ENCODE measurements around the gene AR.
A peak's percentile ranks its signal among the peaks of the same experiment; 100 is the strongest.

Gene AR

DNA sequence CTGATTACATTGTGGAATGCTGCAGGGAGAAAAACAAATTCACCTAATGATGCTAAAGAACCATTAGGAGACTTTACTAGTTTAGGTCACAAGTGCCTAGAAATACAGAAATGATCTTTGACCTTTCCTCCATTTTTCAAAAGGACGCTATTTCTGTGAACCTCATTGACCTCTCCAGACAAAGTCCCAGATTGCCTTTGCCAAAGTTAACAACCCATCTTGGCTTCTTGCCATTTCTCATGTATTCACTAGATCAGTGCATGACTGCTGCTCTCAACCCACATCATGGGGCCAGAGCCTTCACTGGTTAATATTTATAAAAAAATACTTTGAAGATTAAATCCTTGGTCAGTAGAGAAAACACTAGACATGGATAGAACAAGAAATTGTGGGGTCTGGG is 19.9 kb upstream of the AR start:
- H3K4me3 ChIP-seq (ENCODE audit: low read depth, low read length): no peak overlapping the region
- no peak for DNase-seq (ENCODE audit: low read depth, low spot score)
- TF ChIP-seq, protein P1, sequence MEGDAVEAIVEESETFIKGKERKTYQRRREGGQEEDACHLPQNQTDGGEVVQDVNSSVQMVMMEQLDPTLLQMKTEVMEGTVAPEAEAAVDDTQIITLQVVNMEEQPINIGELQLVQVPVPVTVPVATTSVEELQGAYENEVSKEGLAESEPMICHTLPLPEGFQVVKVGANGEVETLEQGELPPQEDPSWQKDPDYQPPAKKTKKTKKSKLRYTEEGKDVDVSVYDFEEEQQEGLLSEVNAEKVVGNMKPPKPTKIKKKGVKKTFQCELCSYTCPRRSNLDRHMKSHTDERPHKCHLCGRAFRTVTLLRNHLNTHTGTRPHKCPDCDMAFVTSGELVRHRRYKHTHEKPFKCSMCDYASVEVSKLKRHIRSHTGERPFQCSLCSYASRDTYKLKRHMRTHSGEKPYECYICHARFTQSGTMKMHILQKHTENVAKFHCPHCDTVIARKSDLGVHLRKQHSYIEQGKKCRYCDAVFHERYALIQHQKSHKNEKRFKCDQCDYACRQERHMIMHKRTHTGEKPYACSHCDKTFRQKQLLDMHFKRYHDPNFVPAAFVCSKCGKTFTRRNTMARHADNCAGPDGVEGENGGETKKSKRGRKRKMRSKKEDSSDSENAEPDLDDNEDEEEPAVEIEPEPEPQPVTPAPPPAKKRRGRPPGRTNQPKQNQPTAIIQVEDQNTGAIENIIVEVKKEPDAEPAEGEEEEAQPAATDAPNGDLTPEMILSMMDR (IDR thresholded peaks at IDR 0.05; ENCODE audit: low read depth, low read length): no peak
- in situ Hi-C loops (cut with HindIII; ENCODE audit: low sequenced_read_pairs): no loop called here

DNA sequence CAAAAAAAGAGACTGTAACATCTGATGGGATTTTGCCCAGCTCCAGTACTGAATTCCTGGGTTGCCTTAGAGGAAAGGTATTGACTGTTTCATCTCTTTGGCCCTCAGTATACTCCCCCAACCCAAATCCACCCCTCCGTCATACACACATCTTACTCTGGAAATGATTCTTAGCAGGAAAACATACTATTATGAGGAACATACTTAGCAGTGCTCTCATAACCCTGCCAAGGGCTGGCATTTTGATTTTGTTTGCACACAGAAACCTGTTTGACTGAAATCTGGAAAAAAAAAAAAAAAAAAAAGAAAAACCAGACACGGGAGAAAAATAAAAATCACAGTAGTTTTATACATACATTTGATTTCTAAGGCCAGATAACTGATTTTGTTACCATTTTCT is 19.4 kb upstream of the AR start:
- no peak overlapping the region for H3K4me3 ChIP-seq (ENCODE audit: low read depth, low read length)
- in situ Hi-C loops (cut with HindIII; ENCODE audit: low sequenced_read_pairs): no loop called here
- TF ChIP-seq, protein P1 (IDR thresholded peaks at IDR 0.05; ENCODE audit: low read depth, low read length): no peak
- DNase-seq (ENCODE audit: low read depth, low spot score): no peak

DNA sequence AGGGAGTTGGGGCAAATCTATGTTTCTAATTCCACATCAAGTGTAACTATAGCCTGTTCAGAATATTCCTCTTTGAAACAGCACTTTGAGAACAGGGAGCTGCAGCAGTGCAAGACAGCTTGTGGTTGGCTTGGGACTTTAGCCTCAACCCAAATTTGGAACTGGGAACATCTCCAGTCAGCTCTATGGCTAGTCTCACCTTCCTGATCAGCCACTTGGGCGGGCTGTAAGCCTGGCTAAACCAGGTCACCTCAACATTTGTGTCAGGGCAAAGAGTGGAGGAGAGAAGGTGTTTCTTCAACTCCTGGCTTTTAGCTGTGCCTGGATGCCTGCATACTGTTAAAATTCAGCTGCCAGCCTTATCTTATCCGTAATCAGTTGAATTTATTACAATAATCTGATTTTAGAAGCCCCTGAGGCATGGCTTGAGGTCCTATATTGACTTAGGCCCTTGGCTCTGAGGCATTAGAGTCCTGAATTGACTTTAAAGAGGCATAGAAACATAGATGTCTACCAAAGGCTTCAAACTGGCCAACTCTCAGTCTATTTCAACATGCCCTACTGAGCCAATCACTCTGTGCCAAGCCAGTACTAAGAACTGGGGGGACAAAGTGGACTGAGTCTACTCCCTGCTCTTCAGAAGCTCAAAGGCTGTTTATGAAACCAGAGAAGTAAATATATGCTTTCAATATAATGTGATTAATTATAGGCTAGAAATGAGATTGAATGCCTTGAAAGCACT is 18.7 kb upstream of the AR start:
- TF ChIP-seq, protein P1 (IDR thresholded peaks at IDR 0.05; ENCODE audit: low read depth, low read length): no peak
- no peak overlapping the region for H3K4me3 ChIP-seq (ENCODE audit: low read depth, low read length)
- no peak for DNase-seq (ENCODE audit: low read depth, low spot score)
- in situ Hi-C loops (cut with HindIII; ENCODE audit: low sequenced_read_pairs): no loop called here

DNA sequence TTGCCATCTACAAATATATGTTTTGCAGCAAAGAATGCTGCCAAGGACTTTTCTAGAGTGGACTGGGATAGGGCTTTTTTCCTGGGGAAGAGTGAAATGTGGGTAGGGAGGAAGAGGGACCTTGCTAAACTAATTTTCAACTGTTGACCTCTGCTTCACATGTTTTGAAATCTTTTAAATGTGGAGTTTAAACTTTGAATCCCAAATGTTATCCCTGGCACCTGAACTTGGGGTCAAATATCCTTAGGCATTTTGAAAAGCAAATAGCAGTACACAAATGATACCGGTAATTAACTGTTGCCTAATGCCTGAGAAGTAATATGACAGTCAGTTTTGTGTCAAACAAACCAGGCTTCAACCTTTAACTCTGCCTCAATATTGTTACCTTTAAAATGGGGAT is 7.3 kb upstream of the AR start:
- in situ Hi-C loops (cut with HindIII; ENCODE audit: low sequenced_read_pairs): no loop called here
- H3K4me3 ChIP-seq (ENCODE audit: low read depth, low read length): no peak overlapping the region
- TF ChIP-seq, protein P1 (IDR thresholded peaks at IDR 0.05; ENCODE audit: low read depth, low read length): no peak
- no peak for DNase-seq (ENCODE audit: low read depth, low spot score)

DNA sequence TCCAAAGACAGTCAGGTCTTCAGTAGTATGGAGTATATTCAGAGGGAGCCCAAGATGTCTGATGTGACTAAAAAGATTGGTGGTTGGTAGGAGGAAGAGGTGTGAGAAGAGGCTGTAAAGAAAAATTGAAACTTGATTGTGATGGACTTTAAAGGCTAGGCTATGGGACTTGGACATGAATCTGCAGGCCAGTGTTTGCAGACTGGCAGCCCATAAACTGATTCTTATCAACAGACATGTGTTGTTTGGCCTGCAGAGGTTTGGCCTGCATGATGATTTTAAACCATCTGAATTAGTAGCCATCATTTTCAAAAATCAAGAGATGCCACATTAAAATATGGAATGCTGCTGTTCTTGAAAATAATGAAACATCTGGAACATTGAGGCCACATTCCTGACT is 5.4 kb upstream of the AR start:
- in situ Hi-C loops (cut with HindIII; ENCODE audit: low sequenced_read_pairs): no loop called here
- H3K4me3 ChIP-seq (ENCODE audit: low read depth, low read length): no peak overlapping the region
- DNase-seq (ENCODE audit: low read depth, low spot score): no peak
- TF ChIP-seq, protein P1 (IDR thresholded peaks at IDR 0.05; ENCODE audit: low read depth, low read length): no peak

DNA sequence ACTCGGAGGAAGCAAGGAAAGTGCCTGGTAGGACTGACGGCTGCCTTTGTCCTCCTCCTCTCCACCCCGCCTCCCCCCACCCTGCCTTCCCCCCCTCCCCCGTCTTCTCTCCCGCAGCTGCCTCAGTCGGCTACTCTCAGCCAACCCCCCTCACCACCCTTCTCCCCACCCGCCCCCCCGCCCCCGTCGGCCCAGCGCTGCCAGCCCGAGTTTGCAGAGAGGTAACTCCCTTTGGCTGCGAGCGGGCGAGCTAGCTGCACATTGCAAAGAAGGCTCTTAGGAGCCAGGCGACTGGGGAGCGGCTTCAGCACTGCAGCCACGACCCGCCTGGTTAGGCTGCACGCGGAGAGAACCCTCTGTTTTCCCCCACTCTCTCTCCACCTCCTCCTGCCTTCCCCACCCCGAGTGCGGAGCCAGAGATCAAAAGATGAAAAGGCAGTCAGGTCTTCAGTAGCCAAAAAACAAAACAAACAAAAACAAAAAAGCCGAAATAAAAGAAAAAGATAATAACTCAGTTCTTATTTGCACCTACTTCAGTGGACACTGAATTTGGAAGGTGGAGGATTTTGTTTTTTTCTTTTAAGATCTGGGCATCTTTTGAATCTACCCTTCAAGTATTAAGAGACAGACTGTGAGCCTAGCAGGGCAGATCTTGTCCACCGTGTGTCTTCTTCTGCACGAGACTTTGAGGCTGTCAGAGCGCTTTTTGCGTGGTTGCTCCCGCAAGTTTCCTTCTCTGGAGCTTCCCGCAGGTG is 637 bp downstream of the AR start:
- in situ Hi-C loops (cut with HindIII; ENCODE audit: low sequenced_read_pairs): no loop called here
- TF ChIP-seq, protein P1 (IDR thresholded peaks at IDR 0.05; ENCODE audit: low read depth, low read length): no peak
- DNase-seq (ENCODE audit: low read depth, low spot score): peak; percentile 10
- peak overlapping the region; percentile 50 for H3K4me3 ChIP-seq (ENCODE audit: low read depth, low read length)

Data from astrocyte of the spinal cord (primary cell).